BE2C (cell line): ENCODE results near the gene FIZ1.
A peak's percentile ranks its signal among the peaks of the same experiment; 100 is the strongest.
"Not testable (repeated sequence)": the region's sequence is repeated elsewhere in the genome, so short reads cannot be mapped to it uniquely, and the experiment has no call there.

Experiments
- DNase-seq: peaks from one replicate; pipeline ENCODE4 v3.0.0-alpha.2; 2020
- H3K27me3 ChIP-seq: fragments of 250-450 bp; sonication (Bioruptor Pico); 2 replicates; pipeline ENCODE4 v1.5.1; 2020; ENCODE audit warnings: mild to moderate bottlenecking
- H3K36me3 ChIP-seq: fragments of 250-450 bp; sonication (Bioruptor Pico); 2 replicates; pipeline ENCODE4 v1.5.1; 2020; ENCODE audit warnings: mild to moderate bottlenecking
- H3K4me1 ChIP-seq: fragments of 250-450 bp; sonication (Bioruptor Pico); 2 replicates; pipeline ENCODE4 v1.5.1; 2020
- H3K4me3 ChIP-seq: 2 replicates; pipeline ENCODE4 v1.5.1; 2011; ENCODE audit warnings: low read depth, low read length
- H3K9me3 ChIP-seq: fragments of 250-450 bp; sonication (Bioruptor Pico); 2 replicates; pipeline ENCODE4 v1.5.1; 2020
- CTCF ChIP-seq: IDR thresholded peaks from 2 replicates; pipeline ENCODE4 v1.5.1; 2012; ENCODE audit warnings: mild to moderate bottlenecking, low read depth, low read length

FIZ1 gene

DNA sequence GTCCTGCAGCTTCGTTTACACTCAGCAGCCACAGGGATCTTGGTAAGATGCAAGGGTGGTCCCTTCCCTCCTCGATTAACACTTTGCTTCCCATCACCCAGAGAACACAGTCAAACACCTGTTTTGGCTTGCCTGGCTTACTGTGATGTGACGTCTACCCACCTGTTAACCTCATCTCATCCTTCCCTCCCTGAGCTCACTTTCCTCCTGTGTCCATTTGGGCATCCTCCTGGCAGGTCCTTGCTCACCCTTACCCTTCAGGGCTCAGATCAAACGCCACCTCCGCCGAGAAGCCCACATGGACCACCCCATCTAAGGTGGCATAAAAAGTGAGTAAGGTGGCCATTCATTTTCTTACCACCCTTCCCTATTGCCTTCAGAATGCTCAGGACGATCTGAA, 9.2 kb downstream of the FIZ1 start:
- no peak overlapping the region for H3K4me3 ChIP-seq
- peaks cover 11% of the 10 kb centered on the region for H3K4me1 ChIP-seq
- no peaks in the 10 kb centered on the region for H3K27me3 ChIP-seq
- no peak for DNase-seq
- H3K9me3 ChIP-seq: no peaks in the 10 kb centered on the region
- peaks cover 8% of the 10 kb centered on the region for H3K36me3 ChIP-seq
- no peak for TF ChIP-seq CTCF

- Histone ChIP-seq H3K4me1 (peaks cover 11% of the 10 kb centered on the region), H3K9me3 (no peaks in the 10 kb centered on the region), H3K27me3 (no peaks in the 10 kb centered on the region), H3K4me3 (no peak overlapping the region), H3K36me3 (peaks cover 8% of the 10 kb centered on the region)
- no peak for TF ChIP-seq CTCF
- DNase-seq: no peak
These were observed 10.6 kb downstream of the FIZ1 start for GRCh38 chr19:55588738-55589137.

GRCh38 chr19:55586976-55587668, 12.2 kb downstream of the FIZ1 start:
- TF ChIP-seq CTCF: no peak
- Histone ChIP-seq H3K36me3 (peaks cover 3% of the 10 kb centered on the region), H3K4me1 (peaks cover 11% of the 10 kb centered on the region), H3K4me3 (peak overlapping the region; percentile 51), H3K9me3 (no peaks in the 10 kb centered on the region), H3K27me3 (no peaks in the 10 kb centered on the region)
- DNase-seq: peak; percentile 99

GRCh38 chr19:55585658-55586339, 13.5 kb downstream of the FIZ1 start:
- Histone ChIP-seq H3K4me1 (peaks cover 14% of the 10 kb centered on the region), H3K4me3 (peak overlapping the region; percentile 43), H3K27me3 (no peaks in the 10 kb centered on the region), H3K36me3 (no peaks in the 10 kb centered on the region), H3K9me3 (no peaks in the 10 kb centered on the region)
- TF ChIP-seq CTCF: no peak
- peak; percentile 89 for DNase-seq

DNA sequence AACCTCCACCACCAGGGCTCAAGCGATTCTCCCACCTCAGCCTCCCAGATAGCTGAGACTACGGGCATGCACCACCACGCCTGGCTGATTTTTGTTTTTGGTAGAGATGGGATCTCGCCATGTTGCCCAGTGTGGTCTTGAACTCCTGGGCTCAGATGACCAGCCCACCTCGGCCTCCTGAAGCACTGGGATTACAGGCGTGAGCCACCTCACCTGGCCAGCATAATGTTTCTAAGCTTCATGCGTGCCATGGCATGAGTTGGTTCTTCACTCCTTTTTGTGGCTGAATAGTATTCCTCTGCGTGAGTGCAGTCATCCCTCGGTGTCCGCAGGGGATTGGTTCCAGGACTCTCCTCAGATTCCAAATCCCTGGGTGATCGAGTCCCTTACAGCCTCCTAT, 14.4 kb downstream of the FIZ1 start:
- no peak for TF ChIP-seq CTCF
- H3K36me3 ChIP-seq: no peaks in the 10 kb centered on the region
- no peaks in the 10 kb centered on the region for H3K27me3 ChIP-seq
- DNase-seq: no peak
- H3K9me3 ChIP-seq: no peaks in the 10 kb centered on the region
- H3K4me3 ChIP-seq: no peak overlapping the region
- H3K4me1 ChIP-seq: peaks cover 14% of the 10 kb centered on the region

GRCh38 chr19:55583897-55584296, 15.4 kb downstream of the FIZ1 start:
- not testable (repeated sequence) for DNase-seq, H3K27me3 ChIP-seq, H3K4me3 ChIP-seq, H3K9me3 ChIP-seq, H3K36me3 ChIP-seq
- H3K4me1 ChIP-seq: peaks cover 14% of the 10 kb centered on the region

GRCh38 chr19:55582284-55582683, 17.0 kb downstream of the FIZ1 start:
- H3K4me1 ChIP-seq: peaks cover 12% of the 10 kb centered on the region
- not testable (repeated sequence) for H3K4me3 ChIP-seq, H3K9me3 ChIP-seq, DNase-seq, H3K36me3 ChIP-seq, H3K27me3 ChIP-seq
